ENCODE measurements around the gene TRPC4.

The TRPC4 gene

GRCh38 chr13:37715606-37716015 is 154.0 kb downstream of the TRPC4 start:
- no peak for DNase-seq

- no peak for DNase-seq
Measured at GRCh38 chr13:37709318-37709717, 160.3 kb downstream of the TRPC4 start.

- DNase-seq: no peak
Measured at GRCh38 chr13:37707739-37708500, 161.7 kb downstream of the TRPC4 start.

- DNase-seq: no peak
Measured at GRCh38 chr13:37706041-37706440, 163.5 kb downstream of the TRPC4 start.

- no peak for DNase-seq
Measured at GRCh38 chr13:37701972-37702371, 167.6 kb downstream of the TRPC4 start.

- no peak for DNase-seq
Measured at GRCh38 chr13:37701306-37701705, 168.3 kb downstream of the TRPC4 start.

- no peak for DNase-seq
Measured at GRCh38 chr13:37700887-37701286, 168.7 kb downstream of the TRPC4 start.

GRCh38 chr13:37695200-37695599 is 174.4 kb downstream of the TRPC4 start:
- no peak for DNase-seq

GRCh38 chr13:37690361-37690760 is 179.2 kb downstream of the TRPC4 start:
- DNase-seq: no peak

- no peak for DNase-seq
Measured at GRCh38 chr13:37686501-37686900, 183.1 kb downstream of the TRPC4 start.

- no peak for DNase-seq
Measured at GRCh38 chr13:37685206-37685605, 184.4 kb downstream of the TRPC4 start.

- DNase-seq: no peak
Measured at GRCh38 chr13:37682496-37682895, 187.1 kb downstream of the TRPC4 start.

- no peak for DNase-seq
Measured at GRCh38 chr13:37681281-37682032, 188.1 kb downstream of the TRPC4 start.

- no peak for DNase-seq
Measured at GRCh38 chr13:37680137-37680536, 189.4 kb downstream of the TRPC4 start.

GRCh38 chr13:37679043-37679442 is 190.5 kb downstream of the TRPC4 start:
- DNase-seq: no peak

- DNase-seq: no peak
Measured at GRCh38 chr13:37669845-37670244, 199.7 kb downstream of the TRPC4 start.

GRCh38 chr13:37667702-37668101 is 201.9 kb downstream of the TRPC4 start:
- no peak for DNase-seq

- no peak for DNase-seq
Measured at GRCh38 chr13:37666036-37666435, 203.5 kb downstream of the TRPC4 start.

- DNase-seq: no peak
Measured at GRCh38 chr13:37665420-37665819, 204.2 kb downstream of the TRPC4 start.

GRCh38 chr13:37663724-37664123 is 205.8 kb downstream of the TRPC4 start:
- no peak for DNase-seq

- DNase-seq: no peak
Measured at GRCh38 chr13:37662624-37663023, 206.9 kb downstream of the TRPC4 start.

- no peak for DNase-seq
Measured at GRCh38 chr13:37657956-37658355, 211.6 kb downstream of the TRPC4 start.

GRCh38 chr13:37657134-37657533 is 212.4 kb downstream of the TRPC4 start:
- DNase-seq: no peak

GRCh38 chr13:37656247-37656940 is 213.2 kb downstream of the TRPC4 start:
- no peak for DNase-seq

Data from inflammatory macrophage (primary cell).